GM18868 (cell line): Measurements from ENCODE around the gene ARSJ.
A peak's percentile ranks its signal among the peaks of the same experiment; 100 is the strongest.
"Not testable (repeated sequence)": the region's sequence is repeated elsewhere in the genome, so short reads cannot be mapped to it uniquely, and the experiment has no call there.

ENCODE experiments used
- ATAC-seq: cut with Tn5 transposase; IDR thresholded peaks from one replicate; pipeline ENCODE4 v1.9.1; 2021; ENCODE audit warnings: mild to moderate bottlenecking, moderate library complexity; ENCODE audit not compliant: unreplicated experiment

The ARSJ gene

DNA sequence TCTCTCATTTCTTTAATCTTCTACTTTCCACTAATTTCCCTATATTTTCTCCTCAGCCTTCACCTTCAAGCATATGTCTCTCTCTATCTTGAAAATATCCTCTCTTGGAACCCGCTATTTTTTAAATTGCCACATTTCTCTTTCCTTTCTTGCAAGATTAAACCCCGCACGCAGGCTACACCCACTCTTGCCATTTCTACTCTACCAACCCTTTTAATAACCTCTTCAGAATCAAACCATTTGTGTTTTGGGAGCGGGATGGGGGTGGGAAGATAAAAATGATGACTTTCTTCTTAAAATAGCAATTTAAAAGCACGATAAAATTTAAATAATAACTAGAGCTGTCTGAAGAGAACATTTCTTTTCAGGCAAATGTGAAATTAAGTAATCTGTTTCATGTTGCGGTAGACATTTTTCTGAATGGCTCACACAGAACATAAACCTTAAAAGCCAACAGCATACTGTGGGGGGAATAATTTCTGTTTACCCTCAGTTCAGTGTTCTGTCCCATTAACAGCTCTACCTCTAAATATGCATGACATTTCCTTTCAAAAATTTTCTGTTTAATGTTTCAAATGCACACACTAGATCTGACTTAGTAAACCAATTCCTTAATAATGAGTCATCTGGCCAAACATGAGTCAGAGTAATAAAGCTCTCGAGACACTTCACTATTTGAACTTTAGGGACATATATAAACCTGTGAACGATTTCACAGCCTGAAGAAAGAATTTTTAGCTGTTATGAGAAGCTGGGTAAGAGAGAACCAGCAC, 20.5 kb downstream of the ARSJ start:
- peak; percentile 57 for ATAC-seq

- ATAC-seq = no peak
Observed at GRCh38 chr4:113957956-113958355, 21.5 kb downstream of the ARSJ start.

DNA sequence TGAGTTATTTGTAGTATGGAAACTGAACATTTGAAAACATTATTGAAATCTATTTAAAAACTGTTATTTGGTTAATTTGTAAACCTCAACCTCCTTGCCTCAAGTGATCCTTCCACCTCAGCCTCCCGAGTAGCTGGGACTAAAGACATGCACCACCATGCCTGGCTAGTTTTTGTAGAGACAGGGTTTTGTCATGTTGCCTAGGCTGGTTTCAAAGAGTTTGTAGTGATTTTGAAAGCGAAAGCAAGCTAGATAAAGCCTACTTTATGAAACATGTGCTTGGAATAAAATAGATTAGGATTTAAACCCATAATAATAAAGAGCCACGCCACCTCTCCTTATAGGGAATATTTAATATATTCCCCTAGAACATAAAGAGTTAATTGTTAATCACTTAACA, 23.5 kb downstream of the ARSJ start:
- peak; percentile 59 for ATAC-seq

- ATAC-seq = no peak
Observed at GRCh38 chr4:113955411-113955810, 24.0 kb downstream of the ARSJ start.

- no peak for ATAC-seq
Observed at GRCh38 chr4:113953888-113954287, 25.6 kb downstream of the ARSJ start.

GRCh38 chr4:113952452-113953029, 26.9 kb downstream of the ARSJ start:
- ATAC-seq = peak; percentile 98

- no peak for ATAC-seq
Observed at GRCh38 chr4:113951263-113951662, 28.2 kb downstream of the ARSJ start.

DNA sequence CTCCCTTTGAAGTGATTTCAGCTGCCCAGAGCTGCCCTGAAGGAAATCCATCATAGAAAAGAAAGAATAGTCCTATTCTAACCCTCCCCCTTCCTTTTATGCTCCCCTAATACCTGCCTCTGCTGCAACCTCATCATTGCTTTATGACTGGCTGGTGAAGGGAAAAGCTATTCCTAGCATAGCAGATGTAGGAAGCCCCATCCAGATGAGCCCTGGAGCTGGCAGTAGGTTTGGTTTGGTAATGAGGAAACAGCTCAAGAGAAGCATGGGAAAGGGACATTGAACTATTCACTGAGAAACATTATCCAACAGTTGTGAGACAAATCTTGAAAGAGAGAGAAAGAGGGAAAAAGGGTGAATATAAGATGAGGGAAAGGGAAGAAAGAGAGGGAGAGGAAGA, 29.2 kb downstream of the ARSJ start:
- ATAC-seq = no peak

- no peak for ATAC-seq
Observed at GRCh38 chr4:113947484-113947883, 32.0 kb downstream of the ARSJ start.

DNA sequence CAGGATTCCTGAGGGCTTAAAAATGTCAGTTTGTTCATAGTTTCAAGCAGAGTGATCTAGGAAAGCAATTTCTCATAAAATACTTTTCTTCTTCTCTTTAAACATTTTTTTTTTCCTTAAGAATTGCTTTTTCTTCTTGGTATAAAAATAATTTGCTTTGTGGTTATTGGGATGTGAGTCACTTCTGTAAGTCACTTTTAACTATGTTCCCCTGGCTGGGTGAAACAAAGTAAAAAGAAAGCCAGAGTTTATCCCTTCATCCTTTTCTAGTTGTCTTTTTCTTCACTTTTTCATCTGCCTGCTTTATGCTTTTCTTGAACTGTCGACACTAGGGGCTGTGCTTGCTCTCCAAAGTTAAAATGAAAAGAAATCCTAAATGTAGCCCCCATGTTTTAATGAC, 33.5 kb downstream of the ARSJ start:
- no peak for ATAC-seq

DNA sequence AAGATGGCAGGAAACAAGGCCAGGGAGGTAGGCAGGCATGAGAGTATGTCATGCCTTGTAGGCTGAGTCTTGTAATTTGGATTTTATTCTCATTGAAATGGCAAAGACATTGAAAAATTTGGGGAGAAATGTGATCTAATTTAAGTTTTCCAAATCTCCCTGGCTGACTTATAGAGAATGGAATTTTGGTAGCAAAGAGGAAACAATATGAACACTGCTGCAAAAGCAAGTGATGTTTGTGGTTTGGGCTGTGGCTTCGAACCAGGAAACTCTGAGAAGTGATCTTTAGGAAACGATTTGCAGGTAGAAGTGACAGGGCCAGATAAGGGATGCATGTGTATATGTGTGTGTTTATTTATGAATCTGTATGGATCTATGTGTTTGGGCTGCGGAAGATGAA, 35.6 kb downstream of the ARSJ start:
- ATAC-seq = no peak

GRCh38 chr4:113943085-113943484, 36.4 kb downstream of the ARSJ start:
- ATAC-seq = no peak

DNA sequence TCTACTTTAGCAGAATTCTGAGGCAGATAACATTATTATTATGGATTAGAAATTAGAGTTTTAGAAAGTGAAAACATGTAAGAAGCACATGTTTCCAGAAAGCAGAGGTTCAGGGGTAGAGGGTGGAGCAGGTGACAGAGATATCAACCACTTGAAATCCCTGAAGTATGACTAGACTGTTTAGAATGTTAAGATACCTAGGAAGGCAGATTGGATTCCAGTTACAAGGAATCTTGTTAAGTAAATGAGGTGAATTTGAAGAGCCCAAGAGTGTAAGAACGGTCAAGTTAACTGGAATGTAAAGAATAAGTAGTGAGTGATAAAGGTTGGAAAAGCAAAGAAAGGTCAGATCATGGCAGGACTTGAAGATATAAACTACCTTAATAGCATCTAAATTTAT, 37.6 kb downstream of the ARSJ start:
- no peak for ATAC-seq

- ATAC-seq = not testable (repeated sequence)
Observed at GRCh38 chr4:113940103-113940502, 39.3 kb downstream of the ARSJ start.

GRCh38 chr4:113935190-113935589, 44.3 kb downstream of the ARSJ start:
- ATAC-seq = no peak

- ATAC-seq = not testable (repeated sequence)
Observed at GRCh38 chr4:113924706-113925105, 54.7 kb downstream of the ARSJ start.

GRCh38 chr4:113921089-113921794, 58.2 kb downstream of the ARSJ start:
- ATAC-seq = no peak

DNA sequence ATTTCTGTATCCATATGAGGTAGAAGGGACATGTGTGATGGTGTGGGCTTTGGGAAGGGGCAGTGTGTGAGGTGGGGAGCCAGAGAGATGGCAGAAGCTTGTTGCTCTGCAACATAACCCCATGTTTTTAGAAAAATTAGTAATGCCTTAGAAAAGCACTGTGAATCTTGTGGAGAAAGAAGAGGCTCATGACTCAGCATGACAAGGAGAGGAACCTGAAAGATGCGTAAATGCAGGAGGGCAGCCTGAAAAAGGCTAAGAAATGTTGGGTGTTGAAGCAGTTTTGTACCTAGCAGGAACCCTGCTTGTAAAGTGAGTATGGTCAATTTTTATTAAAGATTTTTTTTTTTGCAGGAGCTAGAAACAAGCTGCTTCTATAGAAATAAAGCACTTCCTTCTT, 59.8 kb downstream of the ARSJ start:
- ATAC-seq = no peak

GRCh38 chr4:113919145-113919544, 60.3 kb downstream of the ARSJ start:
- ATAC-seq = no peak

- peak; percentile 55 for ATAC-seq
Observed at GRCh38 chr4:113908829-113909228, 70.6 kb downstream of the ARSJ start.

DNA sequence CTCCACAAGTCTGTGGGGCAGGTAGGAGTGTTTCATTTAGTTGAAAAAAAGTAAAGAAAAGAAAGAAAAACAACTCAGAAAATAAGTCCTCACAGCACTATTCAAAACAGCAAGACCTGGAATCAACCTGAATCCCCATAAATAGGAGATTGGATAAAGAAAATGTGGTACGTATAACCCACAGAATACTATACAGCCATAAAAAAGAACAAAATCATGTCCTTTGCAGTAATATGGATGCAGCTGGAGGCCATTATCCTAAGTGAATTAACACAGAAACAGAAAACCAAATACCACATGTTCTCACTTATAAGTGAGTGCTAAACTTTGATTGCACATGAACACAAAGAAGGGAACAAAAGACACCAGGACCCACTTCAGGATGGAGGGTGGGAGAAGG, 71.9 kb downstream of the ARSJ start:
- no peak for ATAC-seq

- ATAC-seq = no peak
Observed at GRCh38 chr4:113905301-113905700, 74.1 kb downstream of the ARSJ start.
